Right lobe of liver (tissue), 4 donors: ENCODE data around the gene ATP6V0A1.

Experiments
- POLR2A ChIP-seq: fragments of 450-650 bp; IDR thresholded peaks from one replicate; pipeline ENCODE4 v1.6.1; 2017; ENCODE audit warnings: antibody characterized with exemption, mild to moderate bottlenecking
- TF ChIP-seq, protein P1 (sequence below), 4 donors: fragments of 200-600 bp in 3 of 4; fragments of 450-650 bp in 1 of 4; IDR thresholded peaks; one replicate each; pipeline versions ENCODE4 v1.5.1 to v1.8.0; 2016 to 2022; ENCODE audit warnings: antibody characterized with exemption in 4 of 4, mild to moderate bottlenecking in 2 of 4
- donor health status: DM: no; HTN: no; CAD: no.
- donor health status: DM: no; HTN: no; CAD: no.
- donor health status: DM: no; HTN: yes; CAD: no.

GRCh38 chr17:42527932-42528331 is 69.3 kb downstream of the ATP6V0A1 start:
- TF ChIP-seq, protein P1, sequence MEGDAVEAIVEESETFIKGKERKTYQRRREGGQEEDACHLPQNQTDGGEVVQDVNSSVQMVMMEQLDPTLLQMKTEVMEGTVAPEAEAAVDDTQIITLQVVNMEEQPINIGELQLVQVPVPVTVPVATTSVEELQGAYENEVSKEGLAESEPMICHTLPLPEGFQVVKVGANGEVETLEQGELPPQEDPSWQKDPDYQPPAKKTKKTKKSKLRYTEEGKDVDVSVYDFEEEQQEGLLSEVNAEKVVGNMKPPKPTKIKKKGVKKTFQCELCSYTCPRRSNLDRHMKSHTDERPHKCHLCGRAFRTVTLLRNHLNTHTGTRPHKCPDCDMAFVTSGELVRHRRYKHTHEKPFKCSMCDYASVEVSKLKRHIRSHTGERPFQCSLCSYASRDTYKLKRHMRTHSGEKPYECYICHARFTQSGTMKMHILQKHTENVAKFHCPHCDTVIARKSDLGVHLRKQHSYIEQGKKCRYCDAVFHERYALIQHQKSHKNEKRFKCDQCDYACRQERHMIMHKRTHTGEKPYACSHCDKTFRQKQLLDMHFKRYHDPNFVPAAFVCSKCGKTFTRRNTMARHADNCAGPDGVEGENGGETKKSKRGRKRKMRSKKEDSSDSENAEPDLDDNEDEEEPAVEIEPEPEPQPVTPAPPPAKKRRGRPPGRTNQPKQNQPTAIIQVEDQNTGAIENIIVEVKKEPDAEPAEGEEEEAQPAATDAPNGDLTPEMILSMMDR (IDR thresholded peaks at IDR 0.05): no peak
- TF ChIP-seq POLR2A: no peak
